HG03442 (cell line): ENCODE results near the gene PEA15.

ENCODE experiments used
- ATAC-seq: cut with Tn5 transposase; IDR thresholded peaks from one replicate; pipeline ENCODE4 v1.9.1; 2021; ENCODE audit warnings: mild to moderate bottlenecking, moderate library complexity; ENCODE audit not compliant: unreplicated experiment

PEA15 gene, protein sequence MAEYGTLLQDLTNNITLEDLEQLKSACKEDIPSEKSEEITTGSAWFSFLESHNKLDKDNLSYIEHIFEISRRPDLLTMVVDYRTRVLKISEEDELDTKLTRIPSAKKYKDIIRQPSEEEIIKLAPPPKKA

DNA sequence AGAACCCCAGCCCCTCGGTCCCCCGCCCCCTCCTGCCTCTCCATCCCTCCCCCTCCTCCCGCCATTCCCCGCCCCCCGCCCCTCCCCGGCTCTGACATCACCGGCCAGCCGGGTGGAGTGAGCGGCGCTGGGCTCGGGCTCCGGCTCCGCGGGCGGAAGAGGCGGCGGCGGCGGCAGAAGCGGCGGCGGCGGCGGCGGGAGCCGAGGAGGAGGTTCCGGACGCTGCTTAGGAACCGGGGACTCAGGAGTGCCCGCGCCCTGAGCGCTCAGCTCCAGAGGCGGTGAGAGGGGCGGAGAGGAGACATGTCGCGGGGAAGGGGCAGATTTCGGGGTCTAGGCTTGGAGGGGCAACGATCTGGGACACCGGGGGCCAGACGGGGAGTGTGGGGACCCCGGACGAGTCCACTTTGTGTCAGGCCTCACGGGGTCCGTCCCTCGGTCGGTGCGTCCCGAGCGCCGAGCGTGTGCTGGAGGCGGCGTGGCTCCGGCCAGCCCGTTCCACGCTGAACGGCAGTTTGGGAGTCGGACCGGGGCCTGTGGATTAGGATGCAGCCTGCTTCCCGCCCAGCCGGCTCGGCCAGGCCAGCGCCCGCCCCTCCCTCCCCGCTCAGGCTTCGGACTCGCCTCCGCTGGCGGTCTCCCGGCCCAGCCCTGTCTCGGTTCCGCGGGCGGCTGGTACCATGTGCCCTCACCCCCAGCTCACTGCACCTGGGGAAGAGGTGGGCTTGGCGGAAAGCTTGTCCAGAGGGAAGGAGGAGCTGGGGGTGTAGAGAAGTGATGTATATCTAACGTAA lies at the start of gene PEA15:
Gene PEA15 (plus strand): TSS at position 143 of the 794 bp plus-strand sequence. CDS start 6,161 bp downstream, outside the sequence.
- ATAC-seq, result peak; percentile 39

DNA sequence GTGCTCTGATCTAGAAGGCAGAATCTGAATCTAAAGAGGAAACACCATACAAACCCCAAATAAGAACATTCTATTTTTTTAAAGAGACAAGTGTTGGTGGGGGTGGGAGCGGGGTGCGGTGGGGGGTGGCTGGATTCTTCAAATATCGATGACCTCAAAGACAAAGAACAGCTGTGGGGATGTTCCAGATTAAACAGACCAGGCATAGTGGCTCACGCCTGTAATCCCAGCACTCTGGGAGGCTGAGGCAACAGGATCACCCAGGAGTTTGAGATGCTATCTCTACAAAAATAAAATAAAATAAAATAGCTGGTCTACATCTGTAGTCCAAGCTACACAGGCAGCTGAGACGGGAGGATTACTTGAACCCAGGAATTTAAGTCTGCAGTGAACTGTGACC lies 48.8 kb upstream of the PEA15 start:
- ATAC-seq, result no peak

DNA sequence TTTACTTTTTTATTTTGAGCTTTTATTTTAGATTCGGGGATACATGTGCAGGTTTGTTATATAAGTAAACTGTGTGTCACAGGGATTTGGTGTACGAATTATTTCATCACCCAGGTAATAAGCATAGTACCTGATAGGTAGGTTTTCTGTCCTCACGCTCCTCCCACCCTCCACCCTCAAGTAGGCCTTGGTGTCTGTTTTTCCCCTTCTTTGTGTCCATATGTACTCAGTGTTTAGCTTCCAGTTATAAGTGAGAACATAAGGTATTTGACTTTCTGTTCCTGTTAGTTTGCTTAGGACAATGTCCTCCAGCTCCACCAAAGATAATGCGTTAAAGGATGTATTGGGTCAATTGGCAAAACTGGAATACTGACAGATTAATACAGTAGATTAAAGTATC lies 48.0 kb upstream of the PEA15 start:
- no peak for ATAC-seq

DNA sequence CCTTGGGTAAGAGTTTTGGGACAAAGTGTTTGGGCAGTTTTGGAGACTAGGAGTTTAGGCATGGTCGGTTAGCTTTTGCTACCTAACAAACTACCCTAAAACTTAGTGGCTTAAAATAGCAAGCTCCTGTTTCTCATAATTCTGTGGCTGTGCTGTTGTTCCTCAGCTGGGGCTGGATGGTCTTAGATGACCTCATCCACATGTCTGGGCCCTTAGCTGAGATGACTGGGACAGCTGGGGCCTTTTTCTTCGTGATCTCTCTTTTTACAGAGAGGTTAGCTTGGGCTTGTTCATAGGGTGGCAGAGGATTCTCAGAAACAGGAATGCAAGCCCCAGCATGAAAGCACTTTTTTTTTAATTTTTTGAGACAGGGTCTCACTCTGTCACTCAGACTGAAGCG lies 47.2 kb upstream of the PEA15 start:
- ATAC-seq, result no peak

DNA sequence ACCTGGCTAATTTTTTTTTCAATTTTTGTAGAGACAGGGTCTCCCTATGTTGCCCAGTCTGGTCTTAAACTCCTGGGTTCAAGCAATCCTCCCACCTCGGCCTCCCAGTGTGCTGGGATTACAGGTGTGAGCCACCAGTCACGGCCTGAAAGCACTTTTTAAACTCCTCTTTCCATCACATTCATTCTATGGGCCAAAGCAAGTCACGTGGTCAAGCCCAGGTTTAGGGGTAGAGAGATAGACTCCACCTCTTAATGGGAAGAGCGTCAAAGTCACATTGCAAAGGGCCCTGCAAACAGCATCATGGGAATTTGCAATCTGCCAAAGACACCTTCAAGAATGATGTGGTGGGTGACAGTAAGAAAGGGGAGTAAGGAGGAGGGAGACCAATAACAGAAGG lies 46.6 kb upstream of the PEA15 start:
- no peak for ATAC-seq

DNA sequence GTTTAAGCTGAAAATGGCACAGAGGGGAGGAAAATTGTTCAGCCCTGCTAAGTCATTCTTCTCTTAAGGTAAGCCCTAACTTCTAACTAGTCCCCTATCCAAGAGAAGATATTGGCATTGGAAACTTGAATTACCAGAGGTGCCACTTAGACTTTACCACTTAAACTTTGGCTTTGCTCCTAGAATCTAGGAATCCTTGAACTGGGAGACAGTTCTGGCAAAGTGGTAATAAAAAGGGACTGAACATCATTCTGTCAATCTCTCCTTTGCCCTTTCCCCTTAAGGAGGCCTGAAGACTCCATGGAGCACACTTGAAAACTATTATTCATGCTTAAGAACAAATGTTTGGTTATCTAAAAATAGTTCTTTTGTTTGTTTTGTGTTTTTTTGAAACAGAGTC lies 45.3 kb upstream of the PEA15 start:
- no peak for ATAC-seq

DNA sequence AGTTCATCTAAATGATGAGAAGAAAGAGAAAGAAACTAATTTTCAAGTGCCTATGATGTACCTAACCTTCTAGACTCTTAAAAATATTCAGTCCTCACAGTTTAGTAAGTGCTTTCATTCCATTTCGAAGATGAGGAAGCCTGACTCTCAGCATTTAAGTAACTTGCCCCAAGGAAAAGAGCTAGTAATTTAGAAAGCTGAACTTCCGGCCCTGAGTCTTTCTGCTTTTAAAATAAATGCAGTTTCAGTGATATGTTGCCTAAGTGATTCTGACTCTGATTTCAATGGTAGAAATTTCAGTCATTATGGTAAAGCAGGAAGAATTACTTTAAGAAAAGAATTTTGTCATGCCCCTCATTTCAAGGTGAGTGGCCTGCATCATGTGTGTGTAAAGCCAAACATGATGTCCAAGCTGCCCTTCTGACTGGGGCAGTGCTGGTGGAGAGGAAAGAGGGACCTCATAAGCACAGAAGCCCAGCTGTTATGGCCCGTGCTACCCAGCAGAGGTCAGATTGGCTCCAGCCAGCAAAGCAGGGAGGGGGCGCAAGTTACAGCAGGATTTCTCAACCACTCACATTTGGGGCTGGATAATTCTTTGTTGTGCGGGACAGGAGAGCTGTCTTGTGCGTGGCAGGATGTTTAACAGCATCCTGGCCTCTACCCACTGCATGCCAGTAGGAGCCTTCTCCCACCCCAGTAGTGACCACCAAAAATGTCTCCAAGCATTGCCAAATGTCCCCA lies 43.0 kb upstream of the PEA15 start:
- ATAC-seq, result no peak

DNA sequence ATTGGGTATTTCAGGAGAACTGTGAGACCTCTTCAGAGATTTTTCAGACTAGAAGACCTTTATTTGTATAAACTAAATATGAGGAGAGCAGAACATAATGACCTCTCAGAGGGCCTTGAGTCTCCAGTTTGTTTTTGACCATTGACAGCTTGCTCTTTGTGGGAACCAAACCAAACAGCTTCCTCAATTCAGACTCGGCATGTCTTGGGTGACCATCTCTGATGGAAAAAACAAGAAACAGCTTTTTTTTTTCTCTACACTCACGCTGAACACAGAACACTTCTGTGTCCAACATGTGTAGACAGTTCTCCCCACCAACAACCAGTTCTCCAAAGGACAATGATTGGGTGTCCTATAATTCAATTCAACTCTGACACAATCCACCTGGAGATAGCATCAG lies 42.3 kb upstream of the PEA15 start:
- no peak for ATAC-seq

DNA sequence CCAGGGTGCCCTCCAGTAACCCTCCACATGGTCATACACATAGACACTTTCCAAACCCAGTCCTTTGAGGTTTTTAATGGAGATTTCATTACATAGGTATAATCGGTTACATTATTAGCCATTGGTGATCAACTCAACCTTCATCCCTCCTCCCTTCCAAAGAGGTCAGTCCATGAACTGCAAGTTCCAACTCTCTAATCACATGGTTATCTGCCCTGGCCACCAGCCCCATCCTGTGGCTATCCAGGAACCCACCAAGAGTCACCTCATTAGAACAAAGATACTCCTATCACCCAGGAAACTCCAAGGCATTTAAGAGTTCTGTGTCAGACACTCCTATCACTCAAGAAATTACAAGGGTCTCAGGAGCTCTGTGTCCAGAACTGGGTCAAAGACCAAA lies 41.6 kb upstream of the PEA15 start:
- no peak for ATAC-seq

DNA sequence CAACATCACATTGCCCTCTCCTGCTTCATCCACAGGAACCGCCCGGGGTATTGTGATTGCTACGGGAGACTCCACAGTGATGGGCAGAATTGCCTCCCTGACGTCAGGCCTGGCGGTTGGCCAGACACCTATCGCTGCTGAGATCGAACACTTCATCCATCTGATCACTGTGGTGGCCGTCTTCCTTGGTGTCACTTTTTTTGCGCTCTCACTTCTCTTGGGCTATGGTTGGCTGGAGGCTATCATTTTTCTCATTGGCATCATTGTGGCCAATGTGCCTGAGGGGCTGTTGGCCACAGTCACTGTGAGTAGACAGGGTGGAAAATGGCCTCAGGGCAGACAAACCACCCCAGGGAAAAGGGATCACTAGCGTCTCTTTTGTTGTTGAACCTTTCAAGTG lies 41.1 kb upstream of the PEA15 start:
- ATAC-seq, result no peak

DNA sequence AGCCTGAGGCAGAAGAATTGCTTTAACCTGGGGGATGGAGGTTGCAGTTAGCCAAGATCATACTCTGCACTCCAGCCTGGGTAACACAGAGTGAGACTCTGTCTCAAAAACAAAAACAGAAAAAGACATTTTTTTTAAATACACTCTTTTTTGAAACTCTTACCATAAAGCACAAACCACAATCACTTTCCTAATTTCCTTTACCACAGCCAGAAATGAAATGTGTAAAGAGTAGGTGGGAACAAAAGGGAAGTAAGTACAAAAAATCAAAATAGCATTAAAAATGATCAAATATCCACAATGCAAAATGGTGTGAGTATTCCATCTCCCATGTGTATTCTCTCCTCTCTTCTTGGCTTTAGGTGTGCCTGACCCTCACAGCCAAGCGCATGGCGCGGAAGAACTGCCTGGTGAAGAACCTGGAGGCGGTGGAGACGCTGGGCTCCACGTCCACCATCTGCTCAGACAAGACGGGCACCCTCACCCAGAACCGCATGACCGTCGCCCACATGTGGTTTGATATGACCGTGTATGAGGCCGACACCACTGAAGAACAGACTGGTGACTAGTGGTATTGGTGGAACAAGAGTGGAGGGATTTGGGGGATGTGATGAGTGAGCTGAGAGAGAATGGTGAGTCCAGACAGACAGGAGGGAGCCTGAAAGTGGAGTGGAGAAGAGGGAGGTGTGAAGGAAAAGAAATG lies 38.9 kb upstream of the PEA15 start:
- no peak for ATAC-seq

DNA sequence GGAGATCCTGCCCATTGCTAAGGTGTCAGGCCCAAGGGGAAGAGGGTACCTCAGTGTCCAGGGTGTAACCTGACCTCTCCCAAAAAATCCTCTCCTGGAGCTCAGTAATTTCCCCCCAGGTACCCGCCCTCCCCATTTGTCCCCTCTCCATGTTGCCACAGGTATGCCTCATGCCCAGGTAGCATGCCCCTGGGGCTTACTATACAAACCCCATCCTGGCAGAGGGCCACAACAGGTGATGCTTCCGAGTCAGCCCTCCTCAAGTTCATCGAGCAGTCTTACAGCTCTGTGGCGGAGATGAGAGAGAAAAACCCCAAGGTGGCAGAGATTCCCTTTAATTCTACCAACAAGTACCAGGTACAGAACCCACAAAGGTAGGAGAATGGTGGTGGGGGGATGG lies 38.1 kb upstream of the PEA15 start:
- no peak for ATAC-seq

DNA sequence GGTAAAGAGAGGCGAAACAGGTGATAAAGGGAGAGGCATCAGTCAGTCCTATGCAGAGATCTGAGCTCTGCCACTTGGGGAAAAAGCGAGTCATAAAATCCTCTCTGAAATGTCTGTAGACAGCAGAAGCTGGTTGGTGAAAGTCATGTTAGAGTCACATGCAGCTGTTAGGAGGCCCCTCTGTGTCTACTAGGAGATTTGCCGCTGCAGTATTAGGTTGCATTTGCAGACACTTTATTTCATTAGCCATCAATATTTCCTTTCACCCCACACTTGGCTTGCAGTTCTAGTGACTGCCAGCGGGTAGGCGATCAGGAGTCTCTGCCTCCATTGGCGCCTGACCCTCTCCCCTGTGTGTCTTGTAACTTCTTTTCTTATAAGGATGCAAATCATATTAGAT lies 37.6 kb upstream of the PEA15 start:
- no peak for ATAC-seq

DNA sequence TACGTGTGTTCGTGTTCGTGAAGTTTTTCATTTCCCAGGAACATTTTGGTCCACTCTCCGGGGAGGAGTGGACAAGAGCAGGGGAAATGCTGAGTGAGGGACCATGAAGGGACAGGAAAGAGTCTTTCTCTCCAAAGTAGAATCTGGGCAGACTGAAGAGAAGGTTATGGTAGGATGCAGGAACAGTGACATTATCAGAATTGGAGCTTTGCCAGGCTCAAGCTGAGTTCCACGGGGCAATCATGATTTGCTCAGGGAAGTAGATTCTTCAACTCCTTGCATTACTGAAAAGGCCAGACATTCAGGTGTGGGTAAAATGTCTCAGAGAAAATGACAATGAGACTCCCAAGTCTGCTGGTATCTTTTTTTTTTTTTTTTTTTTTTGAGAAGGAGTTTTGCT lies 37.2 kb upstream of the PEA15 start:
- ATAC-seq, result no peak

DNA sequence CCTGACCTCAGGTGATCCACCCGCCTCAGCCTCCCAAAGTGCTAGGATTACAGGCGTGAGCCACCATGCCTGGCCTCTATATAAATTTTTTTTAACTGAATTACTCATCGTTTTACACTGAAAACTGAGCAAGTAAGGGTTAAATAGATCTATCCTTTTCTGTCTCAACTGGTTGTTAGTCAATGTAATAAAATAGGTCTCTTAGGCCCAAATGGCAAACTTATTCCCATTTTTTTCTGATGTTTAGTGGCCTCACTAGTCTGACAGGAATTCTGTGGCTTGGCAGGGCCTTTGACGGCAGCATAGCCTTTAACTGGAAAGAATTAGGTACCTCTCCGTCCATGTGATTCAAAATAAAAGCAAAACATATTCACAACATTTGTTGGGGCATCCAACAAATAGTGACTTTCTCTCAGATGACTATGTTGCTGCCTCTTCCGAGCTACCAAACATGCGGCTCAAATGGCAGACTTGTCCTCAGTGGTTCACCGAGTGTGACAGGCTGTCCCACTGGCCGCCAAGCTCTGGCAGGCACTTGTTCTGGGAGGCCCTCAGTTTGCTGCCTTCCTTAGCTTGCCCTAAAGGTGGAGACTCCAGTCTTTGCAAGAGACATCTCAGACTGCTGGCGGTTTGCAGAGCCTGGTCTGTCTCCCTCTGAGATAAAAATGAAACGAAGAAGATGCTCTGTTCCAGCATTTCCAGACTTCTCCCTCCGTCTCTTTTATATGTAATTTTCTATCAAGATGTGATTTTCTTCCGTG lies 36.4 kb upstream of the PEA15 start:
- no peak for ATAC-seq

DNA sequence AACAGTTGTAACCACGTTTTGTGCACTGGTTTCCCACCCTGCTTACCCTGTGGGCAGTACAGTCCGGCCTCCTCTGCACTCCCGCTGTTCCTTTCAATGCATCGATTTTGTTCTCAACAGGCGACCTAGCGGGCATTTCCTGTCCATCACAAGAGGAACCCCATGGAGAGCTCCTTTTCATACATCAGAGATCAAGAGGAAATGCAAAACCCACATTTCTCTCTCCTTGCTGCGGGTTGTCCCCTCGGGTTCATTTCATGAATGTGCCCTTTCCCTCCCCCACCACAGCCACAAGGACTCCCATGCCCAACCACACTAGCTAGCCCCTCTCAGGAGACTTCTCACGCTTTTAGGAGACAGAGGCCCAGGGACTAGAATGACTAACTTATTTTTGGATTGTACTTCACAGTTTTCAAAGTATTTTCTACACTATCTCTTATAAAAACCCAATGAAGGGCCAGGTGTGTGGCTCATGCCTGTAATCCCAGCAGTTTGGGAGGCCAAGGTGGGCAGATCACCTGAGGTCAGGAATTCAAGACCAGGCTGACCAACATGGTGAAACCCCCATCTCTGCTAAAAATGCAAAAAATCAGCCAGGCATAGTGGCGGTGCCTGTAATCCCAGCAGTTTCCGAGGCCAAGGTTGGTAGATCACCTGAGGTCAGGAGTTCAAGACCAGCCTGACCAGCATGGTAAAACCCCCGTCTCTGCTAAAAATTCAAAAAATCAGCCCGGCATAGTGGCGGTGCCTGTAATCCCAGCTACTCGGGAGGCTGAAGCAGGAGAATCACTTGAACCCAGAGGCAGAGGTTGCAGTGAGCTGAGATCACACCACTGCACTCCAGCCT lies 35.4 kb upstream of the PEA15 start:
- peak; percentile 73 for ATAC-seq

DNA sequence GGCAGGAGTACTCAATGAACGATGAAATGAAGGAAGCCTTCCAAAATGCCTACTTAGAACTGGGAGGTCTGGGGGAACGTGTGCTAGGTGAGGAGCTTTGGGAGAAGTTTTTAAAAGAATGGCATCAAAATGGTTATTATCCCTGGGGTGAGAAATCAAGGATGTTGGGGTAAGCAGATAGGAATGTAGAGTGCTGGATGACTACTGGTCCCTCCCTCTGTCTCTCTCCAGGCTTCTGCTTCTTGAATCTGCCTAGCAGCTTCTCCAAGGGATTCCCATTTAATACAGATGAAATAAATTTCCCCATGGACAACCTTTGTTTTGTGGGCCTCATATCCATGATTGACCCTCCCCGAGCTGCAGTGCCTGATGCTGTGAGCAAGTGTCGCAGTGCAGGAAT lies 33.8 kb upstream of the PEA15 start:
- no peak for ATAC-seq

DNA sequence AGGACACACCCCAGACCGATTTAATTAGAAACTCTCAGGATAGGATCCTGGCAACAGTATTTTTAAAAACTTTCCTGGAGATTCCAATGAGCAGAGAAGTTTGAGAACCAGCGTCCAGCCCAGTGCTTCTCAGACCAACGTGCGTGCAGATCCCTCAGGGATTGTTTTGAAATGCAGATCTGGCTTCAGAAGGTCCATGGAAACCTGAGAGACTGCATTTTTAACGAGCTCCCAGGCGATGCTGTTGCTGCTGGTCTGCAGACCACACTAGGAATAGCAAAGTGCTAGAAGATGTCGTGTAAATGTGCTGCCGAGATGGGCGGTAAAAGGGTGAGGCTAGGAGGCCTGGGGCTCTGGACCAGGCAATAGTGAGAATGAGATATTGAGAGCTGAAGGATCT lies 33.2 kb upstream of the PEA15 start:
- no peak for ATAC-seq

DNA sequence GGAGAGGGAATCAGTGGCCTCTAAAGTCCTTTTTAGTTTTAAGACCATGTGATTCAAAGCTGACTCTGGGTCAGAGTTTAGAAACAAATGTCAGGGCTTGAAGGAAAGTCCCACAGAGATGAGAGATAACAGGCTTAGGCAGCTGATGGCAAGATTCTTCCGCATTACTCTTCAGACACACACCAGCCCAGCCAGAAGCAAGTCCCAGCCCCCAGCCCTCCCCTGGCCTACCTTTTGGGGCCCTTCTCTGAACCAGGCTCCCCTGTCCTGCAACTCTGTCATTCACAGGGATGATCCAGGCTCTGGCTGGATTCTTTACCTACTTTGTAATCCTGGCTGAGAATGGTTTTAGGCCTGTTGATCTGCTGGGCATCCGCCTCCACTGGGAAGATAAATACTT lies 28.0 kb upstream of the PEA15 start:
- ATAC-seq, result no peak

DNA sequence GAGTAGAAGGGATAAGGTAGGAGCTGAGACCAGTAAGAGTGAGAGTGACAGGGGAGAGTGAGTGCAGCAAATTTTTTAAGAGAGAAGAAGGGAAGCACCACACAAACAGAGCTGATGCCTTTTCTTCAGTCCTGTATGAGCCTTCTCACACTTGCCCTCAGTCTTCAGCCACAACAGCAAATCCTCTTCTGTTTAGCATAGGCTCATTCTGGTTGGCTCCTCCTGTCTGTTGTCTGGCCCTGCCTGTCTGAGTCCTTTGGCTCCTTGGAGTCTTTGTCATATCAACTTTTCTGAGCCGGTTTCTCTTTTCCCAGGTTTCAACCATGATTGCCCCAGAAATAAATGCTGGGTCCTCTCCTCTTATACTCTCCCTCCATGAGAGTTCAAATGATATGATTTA lies 27.5 kb upstream of the PEA15 start:
- no peak for ATAC-seq
